Retinal pigment epithelial cell (primary cell): ENCODE results near the gene VSIG10L.

Experiments used
- DNase-seq: peaks from one replicate; pipeline ENCODE4 v3.0.0-alpha.2; 2010; ENCODE audit warnings: low read depth
- H3K4me3 ChIP-seq: 2 replicates; pipeline ENCODE4 v1.5.1; 2011; ENCODE audit warnings: mild to moderate bottlenecking, low read length, control low read depth, moderate library complexity
- CTCF ChIP-seq: conservative IDR thresholded peaks from 2 replicates; pipeline ENCODE4 v1.5.1; 2011; ENCODE audit warnings: low read depth, low read length, control low read depth, inconsistent platforms

The VSIG10L gene

GRCh38 chr19:51377422-51377821, 35.5 kb upstream of the VSIG10L start:
- no peak overlapping the region for H3K4me3 ChIP-seq
- no peak for TF ChIP-seq CTCF
- DNase-seq, result no peak

GRCh38 chr19:51375504-51376221, 33.7 kb upstream of the VSIG10L start:
- no peak overlapping the region for H3K4me3 ChIP-seq
- TF ChIP-seq CTCF, result no peak
- no peak for DNase-seq

GRCh38 chr19:51372649-51373504, 30.9 kb upstream of the VSIG10L start, which contains the start of gene NKG7:
TSS of gene NKG7 (minus strand) at chr19:51372654. CDS start at chr19:51372535, 119 bp downstream.
- no peak for TF ChIP-seq CTCF
- no peak for DNase-seq
- no peak within 1 kb of the TSS for H3K4me3 ChIP-seq

- H3K4me3 ChIP-seq, result no peak overlapping the region
- TF ChIP-seq CTCF, result no peak
- no peak for DNase-seq
These were observed 30.2 kb upstream of the VSIG10L start for GRCh38 chr19:51372021-51372648.

GRCh38 chr19:51371186-51371690, 29.3 kb upstream of the VSIG10L start:
- no peak for DNase-seq
- TF ChIP-seq CTCF, result no peak
- no peak overlapping the region for H3K4me3 ChIP-seq

GRCh38 chr19:51370230-51370629, 28.3 kb upstream of the VSIG10L start:
- TF ChIP-seq CTCF, result no peak
- H3K4me3 ChIP-seq, result no peak overlapping the region

More at GRCh38 chr19:51370230-51370629, 28.3 kb upstream of the VSIG10L start:
- DNase-seq, result no peak
